Measurements from ENCODE around the gene RIN1.

RIN1 gene

DNA sequence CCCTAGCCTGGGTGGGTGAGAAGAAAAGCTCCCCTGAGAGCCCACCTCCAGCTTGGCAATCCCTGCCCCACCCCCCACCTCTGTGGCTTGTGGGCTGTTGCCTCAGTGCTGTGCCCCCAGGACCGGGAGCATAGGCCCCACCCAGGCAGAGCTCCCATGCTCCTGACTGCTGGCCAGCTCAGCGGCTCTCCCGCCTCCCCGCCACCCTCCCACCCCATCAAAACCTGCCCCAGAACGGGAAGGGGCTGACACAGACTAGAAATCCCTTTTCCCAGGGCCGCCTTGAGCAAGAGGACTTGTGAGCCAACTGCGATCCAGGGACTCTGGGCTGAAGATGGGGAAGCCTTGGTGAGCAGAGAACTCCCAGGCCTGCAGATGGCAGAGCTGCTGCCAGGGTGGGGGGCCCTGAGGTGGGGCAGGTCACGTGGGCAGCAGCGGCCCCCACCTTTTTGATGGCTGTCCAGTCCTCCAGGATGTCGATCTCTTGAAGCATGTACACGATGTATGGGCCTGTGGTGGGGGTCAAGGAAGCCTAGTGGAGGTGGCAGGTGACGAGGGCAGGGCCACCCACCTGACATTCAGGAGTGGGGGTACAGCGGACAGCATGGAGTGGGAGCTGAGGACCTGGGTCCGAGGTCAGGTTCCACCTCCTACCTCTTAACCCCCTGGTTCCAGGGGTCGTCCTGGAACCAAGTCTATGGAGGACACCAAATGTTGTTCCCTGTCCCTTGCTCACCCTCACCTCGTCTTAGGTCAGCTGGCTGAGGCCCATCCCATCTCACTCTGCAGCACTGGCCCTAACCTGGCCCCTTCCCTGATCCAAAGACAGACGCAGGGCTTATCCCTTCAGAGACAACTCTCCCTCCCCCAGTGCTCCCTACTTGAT is 2.3 kb upstream of the RIN1 start:
- no peak overlapping the region for H3K27ac ChIP-seq
- H2AFZ ChIP-seq = no peak overlapping the region
- H3K9me3 ChIP-seq (ENCODE audit: control insufficient read depth, low read length) = no peaks in the 10 kb centered on the region
- no peak overlapping the region for H3K4me2 ChIP-seq (ENCODE audit: low read length)
- no peaks in the 10 kb centered on the region for H3K36me3 ChIP-seq (ENCODE audit: control insufficient read depth, insufficient read depth, low read length)
- H3K79me2 ChIP-seq = no peaks in the 10 kb centered on the region
- H3K9ac ChIP-seq = no peak overlapping the region
- H3K4me3 ChIP-seq (ENCODE audit: low read depth, low read length) = no peak overlapping the region
- H3K4me1 ChIP-seq = no peaks in the 10 kb centered on the region
- no peaks in the 10 kb centered on the region for H3K27me3 ChIP-seq (ENCODE audit: control insufficient read depth, insufficient read depth, low read length)
- TF ChIP-seq, protein P1, sequence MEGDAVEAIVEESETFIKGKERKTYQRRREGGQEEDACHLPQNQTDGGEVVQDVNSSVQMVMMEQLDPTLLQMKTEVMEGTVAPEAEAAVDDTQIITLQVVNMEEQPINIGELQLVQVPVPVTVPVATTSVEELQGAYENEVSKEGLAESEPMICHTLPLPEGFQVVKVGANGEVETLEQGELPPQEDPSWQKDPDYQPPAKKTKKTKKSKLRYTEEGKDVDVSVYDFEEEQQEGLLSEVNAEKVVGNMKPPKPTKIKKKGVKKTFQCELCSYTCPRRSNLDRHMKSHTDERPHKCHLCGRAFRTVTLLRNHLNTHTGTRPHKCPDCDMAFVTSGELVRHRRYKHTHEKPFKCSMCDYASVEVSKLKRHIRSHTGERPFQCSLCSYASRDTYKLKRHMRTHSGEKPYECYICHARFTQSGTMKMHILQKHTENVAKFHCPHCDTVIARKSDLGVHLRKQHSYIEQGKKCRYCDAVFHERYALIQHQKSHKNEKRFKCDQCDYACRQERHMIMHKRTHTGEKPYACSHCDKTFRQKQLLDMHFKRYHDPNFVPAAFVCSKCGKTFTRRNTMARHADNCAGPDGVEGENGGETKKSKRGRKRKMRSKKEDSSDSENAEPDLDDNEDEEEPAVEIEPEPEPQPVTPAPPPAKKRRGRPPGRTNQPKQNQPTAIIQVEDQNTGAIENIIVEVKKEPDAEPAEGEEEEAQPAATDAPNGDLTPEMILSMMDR (IDR thresholded peaks at IDR 0.05) = no peak

DNA sequence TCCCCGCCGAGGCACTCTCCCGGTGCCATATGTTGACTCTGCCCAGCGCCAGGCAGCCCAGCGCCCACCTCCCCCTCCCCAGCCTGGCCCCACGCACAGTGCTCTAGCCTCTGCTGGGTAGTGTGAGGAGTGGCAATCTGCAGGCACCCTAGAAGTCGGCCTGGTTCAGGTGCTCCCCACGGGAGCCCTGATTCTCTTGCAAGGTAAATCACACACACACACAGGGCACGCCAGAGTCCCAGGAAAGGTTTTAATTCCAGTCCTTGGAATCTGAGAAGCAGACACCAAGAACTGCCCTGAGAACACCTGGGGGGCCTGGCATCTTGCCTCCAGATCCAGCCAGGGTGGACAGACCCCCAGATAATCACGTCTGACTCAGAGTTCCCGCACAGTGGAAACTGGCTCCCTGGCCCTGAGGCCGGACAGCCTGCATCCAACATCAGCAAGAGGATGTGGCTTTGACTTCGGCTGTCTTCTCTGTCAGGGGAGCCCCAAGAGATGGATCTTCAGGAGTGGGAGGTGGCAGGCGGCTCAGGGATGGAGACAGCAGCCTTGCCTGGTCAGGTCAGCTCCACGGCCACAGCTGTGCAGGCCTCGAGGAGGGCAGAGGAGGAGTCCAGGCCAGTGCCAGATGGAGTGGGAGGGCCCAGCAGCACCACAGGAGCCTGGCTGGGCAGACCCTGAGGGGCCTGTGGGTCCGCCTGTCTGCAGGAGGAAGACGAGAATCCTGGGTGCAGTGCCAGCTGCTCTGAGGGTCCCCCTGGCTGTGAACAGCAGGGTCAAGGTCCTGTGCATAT is 1.1 kb upstream of the RIN1 start:
- Histone ChIP-seq H3K4me2 (ENCODE audit: low read length) (no peak overlapping the region), H2AFZ (no peak overlapping the region), H3K79me2 (no peaks in the 10 kb centered on the region), H3K27me3 (ENCODE audit: control insufficient read depth, insufficient read depth, low read length) (no peaks in the 10 kb centered on the region), H3K27ac (no peak overlapping the region), H3K9ac (no peak overlapping the region), H3K4me1 (no peaks in the 10 kb centered on the region), H3K9me3 (ENCODE audit: control insufficient read depth, low read length) (no peaks in the 10 kb centered on the region), H3K4me3 (ENCODE audit: low read depth, low read length) (no peak overlapping the region), H3K36me3 (ENCODE audit: control insufficient read depth, insufficient read depth, low read length) (no peaks in the 10 kb centered on the region)
- TF ChIP-seq, protein P1 (IDR thresholded peaks at IDR 0.05) = no peak

DNA sequence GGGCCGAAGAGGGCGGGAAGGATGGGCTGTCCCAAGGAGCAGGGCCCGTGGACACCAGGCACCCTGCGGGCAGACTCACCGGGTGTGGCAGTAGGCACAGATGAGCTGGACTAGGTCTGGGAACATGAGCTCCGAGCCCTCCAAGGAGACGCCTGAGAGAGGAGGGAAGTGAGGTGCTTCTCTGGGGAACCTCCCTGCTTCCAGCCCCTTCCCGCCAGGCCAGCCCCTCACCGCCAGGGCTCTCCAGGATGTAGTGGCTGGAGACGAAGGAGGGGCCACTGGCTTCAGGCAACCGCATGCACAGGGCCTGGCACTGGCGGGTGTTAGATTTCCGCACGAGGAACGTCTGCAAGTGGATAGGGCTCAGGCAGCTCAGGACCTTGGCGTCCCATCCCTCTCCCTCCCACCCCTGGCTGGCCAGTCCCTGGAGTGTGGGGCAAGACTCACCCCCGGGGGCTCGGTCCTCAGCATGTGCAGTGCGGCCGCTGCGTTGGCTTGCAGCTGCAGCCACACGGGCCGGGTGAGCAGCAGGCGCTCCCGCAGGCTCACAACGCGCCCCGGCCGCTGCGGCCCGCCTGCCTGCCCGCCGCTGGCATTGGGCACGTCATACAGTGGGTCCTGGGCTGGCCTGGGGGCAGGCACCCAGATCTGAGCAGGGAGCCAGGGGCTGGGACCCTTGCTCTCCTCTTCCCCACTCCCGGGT is 552 bp downstream of the RIN1 start:
- Histone ChIP-seq H3K27ac (peak overlapping the region; percentile 6), H3K9me3 (ENCODE audit: control insufficient read depth, low read length) (no peaks in the 10 kb centered on the region), H3K36me3 (ENCODE audit: control insufficient read depth, insufficient read depth, low read length) (no peaks in the 10 kb centered on the region), H3K4me1 (no peaks in the 10 kb centered on the region), H3K4me3 (ENCODE audit: low read depth, low read length) (peak overlapping the region; percentile 26), H3K9ac (no peak overlapping the region), H3K27me3 (ENCODE audit: control insufficient read depth, insufficient read depth, low read length) (no peaks in the 10 kb centered on the region), H3K4me2 (ENCODE audit: low read length) (peak overlapping the region; percentile 44), H3K79me2 (no peaks in the 10 kb centered on the region), H2AFZ (peak overlapping the region; percentile 62)
- TF ChIP-seq, protein P1 (IDR thresholded peaks at IDR 0.05) = no peak

DNA sequence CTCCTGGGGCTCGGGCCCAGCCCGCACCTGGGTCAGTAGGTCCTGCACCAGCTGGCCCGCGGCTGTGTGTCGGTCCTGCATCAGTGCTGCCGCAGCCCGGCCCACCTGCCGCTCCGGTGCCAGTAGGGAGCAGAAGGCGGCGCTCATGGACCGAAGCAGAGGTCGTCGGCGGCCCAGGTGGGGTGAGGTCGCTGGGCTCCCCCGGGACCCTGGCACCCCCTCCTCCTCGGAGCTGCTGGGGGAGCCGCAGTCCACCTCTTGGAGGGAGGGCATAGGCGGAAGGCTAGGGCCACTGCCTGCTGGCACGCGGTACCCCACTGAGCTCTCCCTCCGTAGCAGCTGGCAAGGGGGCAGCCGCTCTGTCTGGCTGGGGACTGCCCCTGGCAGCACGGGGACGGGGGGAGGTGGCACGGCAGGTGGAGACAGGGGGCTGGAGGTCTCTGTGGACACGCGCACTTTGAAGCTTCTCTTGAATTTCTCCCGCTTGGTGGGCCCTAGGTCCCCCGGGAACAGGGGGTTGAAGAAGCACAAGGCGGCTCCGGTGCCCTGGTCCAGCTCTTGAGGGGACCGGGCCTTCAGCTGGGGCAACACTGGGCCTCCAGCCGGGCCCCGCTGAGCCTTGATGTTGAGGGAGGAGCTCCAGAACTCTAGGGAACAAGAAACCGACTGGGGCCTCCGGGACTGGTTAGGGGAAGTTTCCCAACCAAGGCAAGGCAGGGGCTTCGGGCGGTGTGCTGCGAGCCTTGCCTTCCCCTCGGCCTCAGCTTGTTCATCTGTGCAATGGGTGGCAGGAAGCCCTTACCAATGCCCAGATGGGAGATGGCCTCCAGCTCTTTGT is 1.4 kb downstream of the RIN1 start:
- Histone ChIP-seq H3K4me2 (ENCODE audit: low read length) (no peak overlapping the region), H3K36me3 (ENCODE audit: control insufficient read depth, insufficient read depth, low read length) (no peaks in the 10 kb centered on the region), H3K4me3 (ENCODE audit: low read depth, low read length) (no peak overlapping the region), H3K4me1 (no peaks in the 10 kb centered on the region), H2AFZ (no peak overlapping the region), H3K27ac (no peak overlapping the region), H3K79me2 (no peaks in the 10 kb centered on the region), H3K9me3 (ENCODE audit: control insufficient read depth, low read length) (no peaks in the 10 kb centered on the region), H3K9ac (no peak overlapping the region), H3K27me3 (ENCODE audit: control insufficient read depth, insufficient read depth, low read length) (no peaks in the 10 kb centered on the region)
- TF ChIP-seq, protein P1 (IDR thresholded peaks at IDR 0.05) = no peak

Measured in parathyroid adenoma (tissue), 2 donors.